GM10847 (cell line): ENCODE measurements around the gene SKP1.

Experiments used
- POLR2A ChIP-seq: IDR thresholded peaks from 2 replicates; pipeline ENCODE4 v1.6.1; 2011; ENCODE audit not compliant: insufficient read length; ENCODE audit errors: extremely low read depth

Gene SKP1

GRCh38 chr5:134148316-134148715, 28.4 kb downstream of the SKP1 start:
- TF ChIP-seq POLR2A: no peak

GRCh38 chr5:134146651-134147518, 29.9 kb downstream of the SKP1 start:
- TF ChIP-seq POLR2A: no peak

GRCh38 chr5:134145779-134146581, 30.8 kb downstream of the SKP1 start:
- no peak for TF ChIP-seq POLR2A

DNA sequence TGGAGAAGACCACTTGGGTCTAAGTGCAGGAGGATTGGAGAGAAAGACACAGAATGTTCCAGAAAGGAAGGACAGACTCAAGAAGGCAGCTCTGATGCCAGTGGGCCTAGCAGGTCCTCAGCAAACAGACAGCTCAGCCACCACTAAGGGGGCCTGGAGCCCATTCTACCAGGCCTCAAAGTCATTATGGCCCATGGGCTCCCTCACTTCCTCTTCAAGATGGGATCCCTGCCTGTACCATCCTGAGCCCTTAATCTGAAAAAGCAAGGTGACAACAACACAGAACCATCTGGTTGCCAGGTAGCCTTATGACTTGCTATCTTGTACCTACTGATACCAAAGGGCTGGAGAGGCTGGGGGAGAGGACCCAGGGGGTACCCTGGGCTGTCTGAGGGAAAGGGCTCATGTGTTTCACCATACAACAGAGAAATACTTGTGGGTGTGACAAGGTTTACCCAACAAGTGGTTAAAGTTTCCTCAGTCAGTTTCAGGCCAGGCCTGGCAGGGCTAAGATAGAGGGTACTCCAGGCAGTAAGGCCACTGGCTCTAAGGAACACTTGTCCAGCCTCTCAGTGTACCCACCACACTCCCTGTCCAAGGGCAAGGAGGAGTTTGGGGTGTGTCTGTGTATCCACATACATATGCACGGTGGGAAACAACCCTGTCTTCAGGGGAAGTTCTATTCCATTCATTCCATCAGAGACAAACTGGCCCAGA, 31.6 kb downstream of the SKP1 start:
- no peak for TF ChIP-seq POLR2A

DNA sequence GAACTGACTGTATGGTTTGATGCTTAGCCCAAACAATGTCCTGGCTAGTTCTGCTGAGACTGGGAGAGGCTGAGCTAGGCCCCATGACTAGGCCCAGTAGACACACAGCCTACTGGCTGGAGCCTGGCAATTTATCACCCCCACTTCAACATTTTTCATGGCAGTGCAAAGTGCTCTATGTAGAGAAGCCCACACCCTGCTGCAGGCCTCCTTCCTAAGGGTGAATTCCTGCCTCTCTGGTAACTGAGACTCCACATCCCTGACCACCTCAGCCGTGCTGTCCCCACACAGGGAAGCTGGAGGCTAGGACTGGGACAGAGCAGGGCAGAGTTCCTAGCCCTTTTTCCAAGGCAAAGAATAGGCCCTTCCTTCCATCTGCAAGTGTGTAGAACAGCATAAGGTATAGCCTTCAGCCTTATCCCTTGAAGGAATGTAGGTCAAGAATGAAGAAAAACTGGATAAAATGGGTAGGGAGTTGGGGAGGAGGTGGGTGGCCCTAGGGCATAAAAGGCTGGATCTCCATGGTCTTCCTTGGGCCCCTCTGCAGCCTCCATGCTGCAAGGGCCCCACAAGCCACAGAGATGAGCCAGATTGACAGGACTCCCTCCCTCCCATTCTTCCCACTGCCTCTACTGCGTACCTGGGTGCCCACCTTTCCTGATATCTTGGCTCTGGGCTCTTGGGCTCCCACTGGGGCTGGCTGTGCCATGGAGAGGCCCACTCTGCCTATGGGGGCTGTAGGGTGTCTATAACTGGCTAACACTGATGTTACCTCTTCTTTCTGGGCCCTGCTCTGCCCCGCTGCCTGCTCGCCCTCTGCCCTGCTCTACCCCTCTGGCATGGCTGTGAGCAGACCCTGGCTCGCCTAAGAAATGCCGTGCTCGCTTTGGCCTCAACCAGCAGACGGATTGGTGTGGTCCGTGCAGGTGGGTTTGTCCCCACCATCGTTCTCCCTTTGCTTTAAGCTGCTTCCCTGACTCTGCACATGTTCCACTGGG, 32.5 kb downstream of the SKP1 start:
- no peak for TF ChIP-seq POLR2A

- no peak for TF ChIP-seq POLR2A
Observed at GRCh38 chr5:134143431-134143830, 33.3 kb downstream of the SKP1 start.

GRCh38 chr5:134142806-134143205, 33.9 kb downstream of the SKP1 start:
- no peak for TF ChIP-seq POLR2A

DNA sequence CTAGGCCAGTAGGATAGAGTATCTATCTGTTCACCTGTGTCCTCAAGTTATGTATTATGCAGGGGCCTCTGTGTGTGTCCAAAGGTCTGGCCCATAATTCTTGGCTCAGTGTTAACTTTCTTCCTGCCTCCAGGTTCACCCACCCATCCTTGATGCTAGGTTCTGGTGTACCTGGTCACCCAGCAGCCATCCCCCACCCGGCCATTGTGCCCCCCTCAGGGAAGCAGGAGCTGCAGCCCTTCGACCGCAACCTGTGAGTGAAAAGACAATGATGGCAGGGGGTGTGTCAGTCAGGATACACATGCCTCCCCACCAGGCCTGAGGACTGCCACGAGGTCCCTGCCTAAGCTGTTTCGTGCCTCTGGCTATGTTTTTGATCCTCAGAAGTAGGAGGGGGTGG, 34.7 kb downstream of the SKP1 start:
- TF ChIP-seq POLR2A: no peak

GRCh38 chr5:134141331-134142050, 35.3 kb downstream of the SKP1 start:
- no peak for TF ChIP-seq POLR2A

DNA sequence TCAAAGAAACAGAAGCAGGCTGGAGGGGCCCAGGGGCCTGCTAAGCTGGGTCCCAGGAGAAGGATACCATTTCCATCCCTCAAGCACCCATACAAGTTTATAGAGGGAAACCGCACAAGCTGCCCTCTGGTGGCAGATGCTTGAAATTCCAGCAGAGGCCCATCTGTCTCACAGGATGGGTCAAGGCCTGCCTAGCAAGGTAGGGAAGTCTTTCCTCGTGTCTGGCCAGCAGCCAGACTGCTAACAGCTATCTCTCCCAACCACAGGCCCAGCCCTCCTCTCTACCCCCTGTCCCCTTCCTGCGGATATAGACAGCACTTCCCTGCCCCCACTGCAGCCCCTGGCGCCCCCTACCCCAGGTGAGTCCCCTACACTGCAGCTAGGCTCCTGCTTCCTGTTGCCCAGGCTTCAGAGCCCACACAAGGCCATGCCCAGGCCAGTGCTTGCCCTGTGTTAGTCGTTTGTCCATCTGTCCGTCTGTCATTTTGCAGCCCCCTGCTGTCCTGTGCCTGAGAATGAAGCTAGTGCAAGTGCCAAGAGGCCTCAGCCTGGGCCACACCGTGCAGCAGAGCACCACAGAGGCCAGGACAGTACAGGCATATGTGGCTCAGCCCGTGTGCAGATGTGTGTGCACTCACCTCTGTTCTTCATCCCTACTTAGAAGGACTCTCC, 36.1 kb downstream of the SKP1 start:
- TF ChIP-seq POLR2A: no peak

DNA sequence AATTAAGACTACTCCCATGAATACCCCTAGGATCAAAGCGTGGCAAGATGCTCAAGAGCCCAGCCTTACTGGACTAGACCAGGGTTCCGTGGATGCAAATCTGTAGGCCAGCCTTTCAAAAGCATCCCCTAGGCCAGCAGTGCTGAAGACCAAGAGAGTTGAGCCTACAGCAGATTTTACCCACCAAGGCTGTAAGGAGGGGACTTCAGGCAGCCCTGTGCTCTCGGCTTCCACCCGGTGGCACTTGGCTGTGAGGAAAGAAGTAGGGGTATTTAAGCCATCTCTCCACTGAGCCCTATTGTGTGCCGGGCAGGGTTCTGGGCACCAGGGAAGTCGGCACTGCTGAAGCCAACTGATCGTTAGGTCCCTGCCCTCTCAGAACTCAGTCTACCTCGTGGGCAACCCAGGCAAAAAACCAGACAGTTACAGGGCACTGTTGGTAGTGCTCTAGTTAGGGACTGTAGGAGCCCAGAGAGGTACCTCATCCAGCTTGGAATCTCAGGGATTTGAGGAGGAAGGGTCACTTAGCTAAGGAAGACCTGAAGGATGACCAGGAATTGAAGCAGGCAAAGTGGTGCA, 36.8 kb downstream of the SKP1 start:
- no peak for TF ChIP-seq POLR2A

DNA sequence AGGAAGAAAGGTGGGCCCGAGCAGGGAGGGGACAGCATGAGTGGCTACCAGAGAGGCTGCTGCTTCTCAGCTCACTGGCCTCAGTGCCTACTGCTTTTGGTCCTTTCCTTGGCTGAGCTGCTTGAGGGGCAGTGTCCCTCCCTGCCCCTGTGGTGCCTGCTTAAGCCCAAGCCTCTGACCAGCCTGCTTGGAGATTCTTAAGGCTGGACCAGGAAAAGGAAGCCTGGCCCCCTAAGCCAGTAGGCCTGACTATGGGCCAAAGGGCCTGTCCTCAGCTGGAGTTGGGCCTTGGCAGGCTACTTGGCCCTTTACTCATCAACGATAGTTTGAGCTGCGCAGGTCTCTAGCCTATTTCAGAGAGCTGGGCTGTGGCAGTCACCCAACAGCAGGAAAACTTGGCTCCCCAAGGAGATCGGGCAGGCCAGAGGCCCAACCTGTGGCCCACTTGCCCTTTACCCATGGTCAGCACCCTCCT, 37.3 kb downstream of the SKP1 start:
- no peak for TF ChIP-seq POLR2A
